MG63 (cell line): ENCODE measurements around the gene FAM13A. TPM values are rescaled to one million over a fixed set of nuclear protein-coding genes. Genes with fewer than 3 reads are reported as not detected.

ENCODE experiments used
- DNase-seq: peaks from one replicate; pipeline ENCODE4 v3.0.0-alpha.2; 2020
- H3K27me3 ChIP-seq: fragments of 250-450 bp; sonication (Bioruptor Pico); 2 replicates; pipeline ENCODE4 v1.5.1; 2020; ENCODE audit warnings: mild to moderate bottlenecking, moderate library complexity
- H3K36me3 ChIP-seq: fragments of 250-450 bp; sonication (Bioruptor Pico); 2 replicates; pipeline ENCODE4 v1.5.1; 2020; ENCODE audit warnings: mild to moderate bottlenecking, moderate library complexity
- H3K4me3 ChIP-seq: fragments of 250-450 bp; sonication (Bioruptor Pico); 2 replicates; pipeline ENCODE4 v1.5.1; 2020; ENCODE audit warnings: mild to moderate bottlenecking, moderate library complexity
- H3K9me3 ChIP-seq: fragments of 250-450 bp; sonication (Bioruptor Pico); 2 replicates; pipeline ENCODE4 v1.5.1; 2020; ENCODE audit warnings: mild to moderate bottlenecking, moderate library complexity
- total RNA-seq: library from RNA; depleted of rRNA; stranded (reverse); fragments of >200 nt; shearing (Covaris generic); gene quantifications from 2 replicates; pipeline ENCODE4 v1.2.3, GENCODE V29; 2014; ENCODE audit warnings: low replicate concordance

FAM13A gene
- total RNA-seq, 1 experiment from 2014 or later = 6.4 TPM

- no peaks in the 10 kb centered on the region for H3K27me3 ChIP-seq
- no peaks in the 10 kb centered on the region for H3K36me3 ChIP-seq
- no peak for DNase-seq
- no peak overlapping the region for H3K4me3 ChIP-seq
- no peaks in the 10 kb centered on the region for H3K9me3 ChIP-seq
Measured at GRCh38 chr4:88753658-88754571, 303.1 kb downstream of the FAM13A start.

DNA sequence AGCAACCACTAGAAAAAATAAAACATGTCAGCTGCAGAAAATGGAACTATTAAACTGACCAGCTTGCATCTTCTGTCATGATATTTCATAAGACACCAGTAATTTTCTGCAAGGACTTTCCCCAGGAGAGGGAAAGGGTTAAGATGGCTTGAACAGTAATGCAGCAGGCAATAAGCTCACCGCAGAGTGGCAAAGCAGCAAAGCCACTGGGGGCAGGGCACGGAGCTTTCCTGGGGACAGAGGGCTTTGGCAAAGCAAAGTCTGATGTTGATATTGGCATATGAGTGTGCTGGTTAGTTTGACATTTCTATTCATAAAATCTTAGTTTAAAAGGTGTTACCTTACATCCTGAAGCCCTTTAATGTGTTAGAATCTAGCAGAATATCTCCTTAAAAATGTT lies 304.2 kb downstream of the FAM13A start:
- no peaks in the 10 kb centered on the region for H3K36me3 ChIP-seq
- H3K9me3 ChIP-seq = no peaks in the 10 kb centered on the region
- H3K4me3 ChIP-seq = no peak overlapping the region
- no peaks in the 10 kb centered on the region for H3K27me3 ChIP-seq
- DNase-seq = no peak

GRCh38 chr4:88752076-88752463 lies 304.9 kb downstream of the FAM13A start:
- no peaks in the 10 kb centered on the region for H3K9me3 ChIP-seq
- H3K36me3 ChIP-seq = no peaks in the 10 kb centered on the region
- DNase-seq = no peak

GRCh38 chr4:88751258-88752075 lies 305.5 kb downstream of the FAM13A start:
- H3K4me3 ChIP-seq = no peak overlapping the region
- no peaks in the 10 kb centered on the region for H3K36me3 ChIP-seq
- H3K27me3 ChIP-seq = no peaks in the 10 kb centered on the region
- no peaks in the 10 kb centered on the region for H3K9me3 ChIP-seq
- DNase-seq = no peak

More at GRCh38 chr4:88752076-88752463, 304.9 kb downstream of the FAM13A start:
- no peak overlapping the region for H3K4me3 ChIP-seq
- no peaks in the 10 kb centered on the region for H3K27me3 ChIP-seq

GRCh38 chr4:88750369-88750768 lies 306.6 kb downstream of the FAM13A start:
- H3K27me3 ChIP-seq = no peaks in the 10 kb centered on the region
- H3K4me3 ChIP-seq = no peak overlapping the region
- no peaks in the 10 kb centered on the region for H3K9me3 ChIP-seq
- H3K36me3 ChIP-seq = no peaks in the 10 kb centered on the region
- DNase-seq = no peak

DNA sequence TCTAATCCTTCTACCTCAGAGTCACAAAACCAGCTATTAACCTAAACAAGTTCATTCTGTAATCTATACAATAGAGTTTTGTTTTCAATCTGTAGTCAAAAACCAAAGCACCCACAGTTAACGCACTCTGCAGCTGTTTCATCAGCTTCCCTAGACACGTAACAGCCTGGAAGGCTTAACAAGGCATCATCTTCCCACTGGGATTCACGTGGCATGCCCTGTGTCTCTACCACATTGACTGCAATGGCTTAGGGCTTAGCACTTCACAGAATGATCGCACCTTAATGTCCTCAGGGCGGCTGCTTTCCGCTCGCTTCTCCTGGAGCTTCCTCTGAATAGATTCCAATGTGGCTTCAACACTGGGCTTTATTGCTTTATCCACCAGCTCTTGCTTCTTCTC lies 309.6 kb downstream of the FAM13A start:
- H3K4me3 ChIP-seq = no peak overlapping the region
- H3K36me3 ChIP-seq = no peaks in the 10 kb centered on the region
- no peak for DNase-seq
- no peaks in the 10 kb centered on the region for H3K27me3 ChIP-seq
- H3K9me3 ChIP-seq = no peaks in the 10 kb centered on the region

DNA sequence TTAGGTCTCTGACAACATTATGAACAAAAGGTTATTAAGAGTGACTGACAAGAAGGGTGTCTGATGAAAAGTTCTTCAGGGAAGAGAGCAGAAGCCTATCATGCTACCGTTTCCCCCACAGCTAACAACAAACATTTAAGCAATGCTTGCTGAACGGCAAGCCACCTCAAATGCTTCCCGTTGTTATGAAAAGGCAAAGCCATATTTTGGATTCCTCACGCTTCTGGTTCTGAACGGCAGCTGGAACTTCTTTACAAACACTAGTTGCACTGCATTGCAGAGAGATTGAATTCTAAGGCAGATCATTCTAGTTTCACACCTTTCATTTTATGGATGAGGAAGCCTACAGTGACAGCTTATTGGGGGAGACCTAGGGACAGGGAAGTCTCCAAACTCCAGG lies 310.8 kb downstream of the FAM13A start:
- H3K27me3 ChIP-seq = no peaks in the 10 kb centered on the region
- no peak for DNase-seq

GRCh38 chr4:88745581-88746163 lies 311.3 kb downstream of the FAM13A start:
- no peaks in the 10 kb centered on the region for H3K36me3 ChIP-seq

More for the DNA sequence above, 310.8 kb downstream of the FAM13A start:
- Histone ChIP-seq H3K36me3 (no peaks in the 10 kb centered on the region), H3K9me3 (no peaks in the 10 kb centered on the region), H3K4me3 (no peak overlapping the region)

GRCh38 chr4:88745175-88745574 lies 311.8 kb downstream of the FAM13A start:
- H3K4me3 ChIP-seq = no peak overlapping the region
- no peaks in the 10 kb centered on the region for H3K9me3 ChIP-seq
- no peaks in the 10 kb centered on the region for H3K27me3 ChIP-seq
- no peaks in the 10 kb centered on the region for H3K36me3 ChIP-seq
- no peak for DNase-seq

More at GRCh38 chr4:88745581-88746163, 311.3 kb downstream of the FAM13A start:
- no peaks in the 10 kb centered on the region for H3K27me3 ChIP-seq
- no peak overlapping the region for H3K4me3 ChIP-seq
- no peaks in the 10 kb centered on the region for H3K9me3 ChIP-seq
- DNase-seq = no peak

GRCh38 chr4:88744609-88745008 lies 312.4 kb downstream of the FAM13A start:
- no peak overlapping the region for H3K4me3 ChIP-seq
- DNase-seq = no peak
- no peaks in the 10 kb centered on the region for H3K27me3 ChIP-seq
- no peaks in the 10 kb centered on the region for H3K36me3 ChIP-seq
- no peaks in the 10 kb centered on the region for H3K9me3 ChIP-seq

GRCh38 chr4:88743696-88744095 lies 313.3 kb downstream of the FAM13A start:
- Histone ChIP-seq H3K27me3 (no peaks in the 10 kb centered on the region), H3K4me3 (no peak overlapping the region), H3K36me3 (no peaks in the 10 kb centered on the region), H3K9me3 (no peaks in the 10 kb centered on the region)
- no peak for DNase-seq

DNA sequence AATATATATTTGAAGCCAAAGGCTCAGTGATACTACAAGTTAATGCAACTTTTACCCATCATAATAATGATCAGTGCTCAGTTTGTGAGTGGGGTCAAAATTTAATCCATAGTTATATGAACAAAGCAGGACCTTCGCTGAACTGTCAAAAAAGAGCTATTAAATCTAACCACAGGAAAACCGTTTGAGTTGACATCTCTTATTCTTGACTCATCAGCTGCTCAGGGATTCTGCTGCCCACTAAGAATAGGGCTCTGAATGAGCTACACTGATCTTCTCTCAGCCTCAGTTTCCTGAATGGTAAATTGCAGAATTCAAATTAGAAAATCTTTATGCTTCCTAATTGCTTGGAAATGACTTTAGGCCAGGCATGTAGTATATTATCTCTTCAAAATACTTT lies 314.4 kb downstream of the FAM13A start:
- Histone ChIP-seq H3K4me3 (no peak overlapping the region), H3K36me3 (no peaks in the 10 kb centered on the region), H3K27me3 (no peaks in the 10 kb centered on the region), H3K9me3 (no peaks in the 10 kb centered on the region)
- DNase-seq = no peak

DNA sequence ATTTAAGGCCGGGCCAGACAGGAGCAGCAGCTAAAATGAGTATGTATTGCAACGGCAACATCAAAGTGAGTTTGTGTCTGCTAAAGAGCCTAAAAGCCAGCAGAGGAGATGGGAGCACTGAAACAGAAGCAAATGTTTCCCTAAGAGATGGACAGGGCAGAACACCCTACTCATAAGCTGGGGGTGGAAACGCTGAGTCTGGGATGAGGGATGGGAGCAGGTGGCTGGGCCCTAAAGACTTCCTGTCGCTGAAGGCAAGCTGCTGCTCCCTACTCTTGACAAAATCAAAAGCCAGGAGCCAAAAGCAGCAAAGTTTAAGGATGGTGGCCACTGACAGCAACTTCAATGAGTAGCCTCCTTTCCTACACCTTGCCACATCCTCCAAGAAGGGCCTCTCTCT lies 318.8 kb downstream of the FAM13A start:
- H3K4me3 ChIP-seq = no peak overlapping the region
- DNase-seq = no peak
- H3K27me3 ChIP-seq = no peaks in the 10 kb centered on the region
- H3K9me3 ChIP-seq = no peaks in the 10 kb centered on the region
- H3K36me3 ChIP-seq = no peaks in the 10 kb centered on the region

- Histone ChIP-seq H3K4me3 (no peak overlapping the region), H3K9me3 (no peaks in the 10 kb centered on the region), H3K27me3 (no peaks in the 10 kb centered on the region), H3K36me3 (no peaks in the 10 kb centered on the region)
- DNase-seq = no peak
Measured at GRCh38 chr4:88737307-88737941, 319.6 kb downstream of the FAM13A start.

- Histone ChIP-seq H3K9me3 (no peaks in the 10 kb centered on the region), H3K36me3 (no peaks in the 10 kb centered on the region), H3K27me3 (no peaks in the 10 kb centered on the region), H3K4me3 (no peak overlapping the region)
- no peak for DNase-seq
Measured at GRCh38 chr4:88736264-88736663, 320.7 kb downstream of the FAM13A start.

GRCh38 chr4:88735564-88735963 lies 321.4 kb downstream of the FAM13A start:
- no peaks in the 10 kb centered on the region for H3K9me3 ChIP-seq
- DNase-seq = no peak
- H3K36me3 ChIP-seq = no peaks in the 10 kb centered on the region
- H3K4me3 ChIP-seq = no peak overlapping the region
- no peaks in the 10 kb centered on the region for H3K27me3 ChIP-seq
